HG03108 (cell line): ENCODE data around the gene CPT1B.

Experiments
- ATAC-seq: cut with Tn5 transposase; IDR thresholded peaks from one replicate; pipeline ENCODE4 v1.9.1; 2021; ENCODE audit warnings: moderate library complexity; ENCODE audit not compliant: unreplicated experiment

The CPT1B gene

DNA sequence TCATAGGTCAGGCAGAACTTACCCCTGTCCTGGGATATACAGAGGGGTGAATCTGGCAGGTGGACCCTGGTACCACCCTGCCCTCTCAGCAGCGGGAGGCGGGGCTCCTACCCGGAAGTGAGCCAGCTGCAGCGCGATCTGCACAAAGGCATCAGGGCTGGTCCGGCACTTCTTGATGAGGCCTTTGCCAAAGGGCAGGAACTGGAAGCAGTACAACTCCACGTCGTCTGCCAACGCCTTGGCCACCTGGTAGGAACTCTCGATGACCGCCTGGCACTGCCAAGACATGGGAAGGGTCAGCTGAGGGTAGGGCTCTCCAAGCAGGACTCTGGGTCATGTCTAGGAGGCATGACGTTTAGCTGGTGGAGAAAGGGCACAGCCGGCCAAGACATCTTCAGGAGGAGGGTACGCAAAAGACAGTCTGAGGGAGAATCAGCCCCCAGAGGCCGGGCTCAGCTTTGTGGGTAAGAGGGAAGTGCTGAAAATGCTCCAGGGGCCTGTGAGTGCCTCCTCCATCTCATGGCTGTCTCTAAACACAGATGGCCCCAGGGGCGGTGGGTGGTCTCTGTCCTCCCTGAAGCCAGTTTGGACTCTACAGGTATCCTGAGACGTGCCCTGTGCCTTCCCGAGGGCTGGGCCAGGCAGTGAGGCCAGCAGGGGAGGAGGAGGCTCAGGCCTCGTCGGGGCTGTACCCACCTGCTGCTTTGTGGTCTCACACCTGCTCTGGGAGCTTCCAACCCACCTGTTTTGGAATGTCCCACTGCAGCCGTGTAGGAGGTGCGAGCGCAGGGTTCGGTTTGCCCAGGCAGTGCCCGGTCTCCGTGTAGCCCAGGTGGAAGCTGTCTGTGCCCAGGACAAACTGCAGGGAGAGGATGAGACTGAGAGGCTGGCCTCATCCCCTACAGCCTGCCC, 6.7 kb downstream of the CPT1B start:
- no peak for ATAC-seq

DNA sequence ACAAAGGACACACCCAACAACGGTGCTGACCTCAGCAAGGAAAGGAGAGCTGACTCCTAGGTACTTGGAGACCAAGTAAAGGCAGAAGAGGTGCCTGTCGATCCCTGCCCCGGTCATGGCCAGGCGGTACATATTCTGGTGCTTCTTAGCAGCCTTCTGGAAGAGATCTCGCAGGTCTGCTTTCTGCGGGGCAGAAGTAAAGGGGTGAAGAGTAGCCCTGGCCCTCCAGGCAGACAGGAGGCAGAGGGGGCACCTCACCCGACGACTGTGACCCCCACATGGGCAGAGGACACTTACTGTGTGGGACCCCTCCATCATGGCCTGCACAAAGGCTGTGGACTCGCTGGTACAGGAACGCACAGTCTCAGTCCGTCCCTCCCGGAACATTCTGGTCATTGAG, 7.4 kb downstream of the CPT1B start:
- no peak for ATAC-seq

DNA sequence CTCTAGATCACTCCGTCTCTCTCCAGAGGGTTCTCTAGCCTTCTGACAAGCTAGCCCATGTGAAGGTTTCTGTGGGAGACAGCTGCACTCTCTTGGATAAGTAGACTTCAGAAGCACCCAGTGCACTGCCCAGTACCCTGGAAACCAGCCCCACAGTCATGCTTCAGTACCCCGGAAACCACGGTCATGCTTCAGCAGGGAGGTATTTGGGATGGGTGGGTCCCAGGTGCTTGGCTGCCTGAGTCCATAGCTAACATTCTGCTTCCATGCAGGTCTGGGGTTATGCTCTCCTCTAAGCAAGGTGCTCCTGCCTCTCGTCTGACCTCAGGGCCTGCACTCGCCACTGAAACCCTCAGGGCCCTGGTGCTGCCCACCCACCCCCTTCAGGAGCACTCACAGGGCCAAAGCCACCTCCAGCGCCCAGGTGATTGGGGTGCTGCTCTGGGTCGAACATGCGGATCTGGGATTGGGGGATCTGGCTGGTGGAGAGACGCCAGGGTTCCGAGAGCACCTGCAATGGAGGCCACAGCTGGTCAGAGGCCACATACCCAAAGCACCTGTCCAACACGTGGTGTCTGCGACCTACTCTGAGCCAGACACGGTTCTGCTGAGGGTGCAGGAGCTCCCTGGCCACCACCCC, 8.2 kb downstream of the CPT1B start:
- no peak for ATAC-seq

DNA sequence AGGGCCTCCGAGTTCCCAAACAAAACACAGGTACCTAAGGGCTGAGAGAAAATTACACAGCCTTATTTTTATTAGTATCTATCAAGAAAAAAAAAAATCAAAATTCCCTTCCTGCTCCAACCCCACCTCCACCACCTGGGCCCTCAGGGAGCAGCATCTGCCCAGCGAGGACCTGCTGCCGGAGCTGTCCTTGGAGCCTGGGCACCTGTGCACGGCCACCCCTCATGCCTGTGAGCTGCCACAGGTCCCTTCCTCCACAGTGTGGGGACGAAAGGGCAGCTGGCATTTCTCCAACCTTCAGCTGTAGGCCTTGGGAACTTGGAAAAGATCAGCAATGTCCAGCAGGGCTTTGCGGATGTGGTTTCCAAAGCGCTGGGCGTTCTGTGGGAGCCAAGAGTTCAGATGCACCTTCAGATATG, 9.2 kb downstream of the CPT1B start:
- no peak for ATAC-seq

DNA sequence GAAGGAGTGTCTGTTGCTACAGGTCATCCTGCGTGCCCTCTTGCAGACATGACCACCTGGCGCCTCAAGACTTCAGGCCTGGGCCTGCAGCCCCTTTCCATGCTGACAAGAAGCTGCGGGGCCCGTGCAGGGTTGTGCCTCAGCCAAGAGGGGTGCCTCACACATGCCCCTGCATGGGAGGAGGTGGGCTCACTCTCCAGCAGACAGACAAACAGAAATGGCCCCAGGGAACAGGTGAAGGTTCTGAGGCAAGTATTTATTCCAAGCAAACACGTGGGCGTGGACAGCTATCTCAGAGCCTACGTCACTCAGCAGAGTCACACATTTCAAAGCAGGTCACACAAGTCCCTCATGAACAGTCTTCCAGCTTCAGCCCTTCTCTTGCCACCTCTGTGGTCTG, 9.6 kb downstream of the CPT1B start:
- no peak for ATAC-seq

DNA sequence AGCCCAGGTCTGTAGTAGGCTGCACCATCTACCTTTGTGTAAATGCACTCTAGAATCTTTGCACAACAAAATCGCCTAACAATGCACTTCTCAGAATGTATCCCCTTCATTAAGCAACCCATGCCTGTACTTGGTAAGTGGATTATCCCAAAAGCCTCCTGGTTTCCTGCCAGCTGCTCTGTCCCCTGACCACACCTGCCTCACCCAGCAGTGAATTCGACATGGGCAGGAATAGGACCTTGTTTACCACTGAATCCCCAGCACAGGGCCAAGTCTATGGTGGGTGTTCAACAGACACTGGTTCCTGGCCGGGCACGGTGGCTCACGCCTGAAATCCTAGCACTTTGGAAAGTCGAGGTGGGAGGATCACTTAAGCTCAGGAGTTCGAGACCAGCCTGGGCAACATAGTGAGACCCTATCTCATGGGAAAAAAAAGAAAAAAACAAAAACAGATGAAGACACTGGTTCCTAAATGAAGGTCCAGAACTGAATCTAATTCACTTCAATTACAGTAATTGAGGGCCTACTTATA, 10.4 kb downstream of the CPT1B start:
- no peak for ATAC-seq

DNA sequence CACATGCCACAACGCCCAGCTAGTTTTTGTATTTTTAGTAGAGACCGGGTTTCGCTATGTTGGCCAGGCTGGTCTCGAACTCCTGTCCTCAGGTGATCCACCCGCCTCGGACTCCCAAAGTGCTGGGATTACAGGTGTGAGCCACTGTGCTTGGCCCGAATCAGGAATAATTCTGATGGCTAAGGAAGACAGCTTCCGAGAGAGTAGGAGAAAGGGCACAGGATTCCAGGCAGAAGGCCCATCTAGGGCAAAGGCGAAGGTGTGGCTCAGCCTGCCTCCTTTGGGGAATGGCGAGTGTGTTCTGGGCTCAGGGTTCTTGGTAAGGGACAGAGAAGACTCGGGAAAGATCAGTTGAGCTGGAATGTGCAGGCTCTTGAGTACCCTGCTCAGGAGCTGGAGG, 13.9 kb downstream of the CPT1B start:
- ATAC-seq: no peak

DNA sequence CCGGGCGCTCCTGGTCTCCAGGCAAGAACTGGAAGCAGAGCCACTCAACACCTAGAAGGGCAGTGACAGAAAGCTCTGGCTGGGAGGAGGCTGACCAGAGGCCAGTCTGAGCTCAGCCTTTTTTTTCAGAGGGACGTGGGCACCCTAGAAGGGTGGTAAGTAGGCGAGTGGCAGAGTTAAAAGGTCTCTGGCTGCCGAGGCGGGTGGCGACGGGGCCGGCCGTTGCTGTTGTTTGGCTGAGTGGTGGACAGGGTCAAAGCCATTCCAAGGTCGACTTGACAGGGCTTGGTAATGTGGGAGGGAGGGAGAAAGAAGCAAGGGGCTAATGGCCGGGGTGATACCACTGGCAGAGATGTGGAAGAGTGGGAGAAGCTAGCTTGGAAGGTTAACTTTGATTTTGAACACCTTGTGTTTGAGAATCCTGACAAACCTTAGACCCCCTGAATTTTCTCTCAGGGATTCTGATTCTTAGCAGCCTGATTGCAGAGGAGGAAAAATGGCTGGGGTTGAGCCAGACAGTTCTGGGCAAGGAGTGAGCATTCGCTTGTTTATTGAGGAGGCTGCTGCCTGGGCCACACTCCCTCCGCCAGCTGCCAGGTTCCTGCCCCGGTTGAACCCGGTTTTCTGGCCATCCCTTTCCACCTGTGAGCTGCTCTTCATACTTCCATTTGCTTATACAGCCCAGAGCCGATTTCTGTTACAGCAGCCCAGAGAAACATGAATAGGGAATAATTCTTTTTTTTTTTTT, 14.6 kb downstream of the CPT1B start:
- ATAC-seq: no peak

DNA sequence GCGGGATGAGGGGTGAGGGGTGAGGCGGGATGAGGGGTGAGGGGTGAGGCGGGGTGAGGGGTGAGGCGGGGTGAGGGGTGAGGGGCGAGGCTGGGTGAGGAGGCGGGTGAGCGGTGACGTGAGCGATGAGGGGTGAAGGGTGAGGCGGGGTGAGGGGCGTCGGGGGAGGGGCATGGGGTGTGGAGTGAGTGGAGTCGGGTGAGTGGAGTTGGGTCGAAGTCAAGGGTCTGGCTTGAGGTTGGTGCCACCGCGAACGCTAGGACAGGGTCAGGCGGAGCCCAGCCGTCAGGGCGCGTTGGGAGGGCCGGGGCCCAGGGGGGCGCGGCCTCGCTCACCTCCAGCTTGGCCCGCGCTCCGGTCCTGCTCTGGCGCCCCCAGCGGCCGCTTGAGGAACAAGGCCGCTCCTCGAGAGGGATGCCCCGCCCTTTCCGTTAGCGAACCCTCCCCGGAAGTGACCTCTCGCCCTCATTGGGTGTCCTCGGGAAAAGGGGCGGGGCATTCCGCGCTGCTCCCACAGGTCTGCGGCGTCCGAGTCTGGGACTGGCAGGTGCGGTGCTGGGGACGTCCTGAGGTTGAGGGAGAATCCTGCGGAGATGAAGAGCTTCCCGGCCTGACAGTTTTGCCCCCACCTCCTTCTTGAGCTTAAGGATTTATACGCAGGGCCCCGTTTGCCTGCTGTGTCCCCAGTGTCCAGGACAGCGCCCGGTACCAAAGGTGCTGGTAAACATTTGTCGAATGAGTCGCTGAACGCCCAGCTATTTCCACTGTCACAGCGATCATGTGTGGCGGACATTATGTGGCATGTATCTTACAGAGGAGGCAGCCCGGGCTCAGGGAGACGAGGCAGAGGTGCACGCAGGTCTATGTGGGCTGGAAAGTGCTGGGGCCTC, 15.5 kb downstream of the CPT1B start, which contains the start of gene SYCE3:
Gene SYCE3 (minus strand): TSS at position 397 of the 890 bp plus-strand sequence. CDS start 6,514 bp downstream, outside the sequence.
- ATAC-seq: peak; percentile 94

DNA sequence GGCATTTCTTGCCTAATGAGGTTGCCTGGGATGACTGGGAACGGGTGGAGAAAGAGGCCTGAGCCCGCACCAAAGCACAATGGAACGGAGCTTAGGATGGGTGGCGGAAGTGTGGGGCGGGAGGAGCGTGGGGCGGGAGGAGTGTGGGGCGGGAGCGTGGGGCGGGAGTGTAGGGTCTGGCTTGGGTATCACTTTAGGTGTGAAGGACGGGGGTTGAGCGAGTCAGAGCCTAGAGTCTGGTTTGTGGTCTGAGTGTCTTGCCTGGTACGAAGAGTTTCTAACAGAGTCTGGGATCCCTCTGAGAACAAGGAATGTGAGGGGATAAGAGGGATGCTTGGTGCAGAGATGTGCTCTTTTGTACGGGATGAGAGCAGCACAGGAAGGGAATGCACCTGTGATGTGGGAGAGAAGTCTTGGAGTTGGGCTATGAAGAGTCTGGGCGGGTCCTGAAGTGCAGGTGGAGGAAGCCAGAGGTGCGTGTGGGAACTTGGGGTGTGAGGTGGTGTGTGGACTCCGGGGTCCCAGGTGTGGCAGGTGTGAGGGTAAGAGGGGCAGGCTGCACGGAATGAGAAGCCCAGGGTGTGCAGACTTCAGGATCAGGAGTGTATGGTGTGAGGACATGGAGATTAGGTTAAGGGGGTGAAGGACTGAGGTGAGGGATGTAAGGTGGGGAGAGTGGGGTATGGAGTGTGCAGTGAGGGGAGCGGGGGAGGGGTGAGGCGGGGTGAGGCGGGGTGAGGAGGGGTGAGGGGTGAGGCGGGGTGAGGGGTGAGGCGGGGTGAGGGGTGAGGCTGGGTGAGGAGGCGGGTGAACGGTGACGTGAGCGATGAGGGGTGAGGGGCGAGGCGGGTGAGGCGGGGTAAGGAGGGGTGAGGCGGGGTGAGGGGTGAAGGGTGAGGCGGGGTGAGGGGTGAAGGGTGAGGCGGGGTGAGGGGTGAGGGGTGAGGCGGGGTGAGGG, 16.5 kb downstream of the CPT1B start:
- ATAC-seq: no peak

DNA sequence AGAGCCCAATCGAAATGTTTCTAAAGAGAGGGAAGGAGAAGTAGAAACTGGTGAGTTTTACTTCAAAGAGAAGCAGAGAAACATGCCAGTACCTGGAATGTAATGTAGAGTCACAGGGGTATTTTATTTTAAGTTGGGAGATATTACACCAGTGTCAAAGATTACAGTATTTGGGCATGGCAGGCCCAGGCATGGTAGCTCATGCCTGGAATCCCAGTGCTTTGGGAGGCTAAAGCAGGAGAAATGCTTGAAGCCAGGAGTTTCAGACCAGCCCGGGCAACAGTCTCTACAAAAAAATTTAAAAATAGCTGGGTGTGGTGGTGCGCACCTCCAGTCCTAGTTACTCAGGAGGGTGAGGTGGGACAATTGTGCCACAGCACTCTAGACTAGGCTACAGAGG, 18.2 kb downstream of the CPT1B start:
- ATAC-seq: no peak

DNA sequence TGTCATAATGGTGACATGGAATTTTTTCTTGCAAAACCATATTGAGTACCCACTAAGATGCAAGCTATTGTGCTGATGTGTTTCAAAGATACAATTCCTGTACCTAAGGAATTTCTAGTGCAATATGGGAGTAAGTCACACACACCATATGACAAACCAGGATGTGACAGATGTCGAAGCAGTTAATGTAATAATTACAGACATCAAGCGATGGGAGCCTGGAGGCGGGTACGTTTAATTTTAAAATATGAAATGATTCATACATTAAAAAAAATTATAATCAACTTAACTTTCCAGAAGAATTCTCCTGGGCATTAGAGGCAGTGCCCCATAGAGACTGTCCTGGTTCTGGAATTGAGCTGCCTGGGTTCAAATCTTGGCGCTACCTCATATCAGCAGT, 21.5 kb downstream of the CPT1B start:
- ATAC-seq: no peak

DNA sequence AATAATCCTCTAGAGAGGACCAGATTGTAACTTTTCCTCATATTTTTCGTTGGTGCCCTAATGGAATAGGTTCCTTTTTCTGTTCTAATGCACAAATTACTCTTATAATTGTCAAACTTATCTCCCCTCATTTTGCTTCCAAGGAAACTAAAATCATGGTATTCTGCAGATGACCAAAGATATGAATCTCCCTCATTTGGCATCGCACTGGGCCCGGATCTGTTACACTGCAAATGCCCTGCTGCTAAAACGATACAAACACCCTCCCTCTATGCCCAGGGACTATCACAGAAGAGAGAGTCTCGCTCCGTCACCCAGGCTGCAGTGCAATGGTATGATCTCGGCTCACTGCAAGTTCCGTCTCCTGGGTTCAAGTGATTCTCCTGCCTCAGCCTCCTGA, 24.9 kb downstream of the CPT1B start:
- no peak for ATAC-seq

DNA sequence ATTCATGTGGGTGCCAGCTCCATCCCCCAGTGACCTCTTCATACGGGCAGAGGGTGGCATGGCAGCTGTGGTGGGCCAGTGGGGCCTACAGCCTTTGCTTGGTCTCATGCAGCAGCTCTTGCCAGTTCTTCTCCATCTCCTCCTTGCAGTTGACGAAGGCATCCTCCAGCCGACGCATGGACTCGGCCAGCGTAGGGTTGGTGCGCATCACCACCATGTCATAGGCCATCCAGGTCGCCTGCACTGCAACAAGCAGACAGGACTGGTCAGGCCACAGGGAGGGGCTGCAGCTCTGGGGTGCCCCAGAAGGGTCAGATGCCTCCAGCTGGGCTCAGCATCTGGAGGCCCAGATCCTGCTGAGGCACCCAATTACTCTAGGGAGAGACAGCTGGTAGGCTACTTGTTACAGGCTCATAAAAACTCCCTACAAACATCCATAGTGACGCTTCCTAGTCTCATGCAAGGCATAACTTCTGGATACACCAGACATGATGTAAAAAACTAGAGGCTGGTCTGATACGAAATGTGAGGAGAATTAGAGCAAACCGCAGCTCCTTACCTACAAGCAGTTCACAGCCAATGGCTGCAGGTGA, 27.0 kb downstream of the CPT1B start:
- ATAC-seq: no peak

DNA sequence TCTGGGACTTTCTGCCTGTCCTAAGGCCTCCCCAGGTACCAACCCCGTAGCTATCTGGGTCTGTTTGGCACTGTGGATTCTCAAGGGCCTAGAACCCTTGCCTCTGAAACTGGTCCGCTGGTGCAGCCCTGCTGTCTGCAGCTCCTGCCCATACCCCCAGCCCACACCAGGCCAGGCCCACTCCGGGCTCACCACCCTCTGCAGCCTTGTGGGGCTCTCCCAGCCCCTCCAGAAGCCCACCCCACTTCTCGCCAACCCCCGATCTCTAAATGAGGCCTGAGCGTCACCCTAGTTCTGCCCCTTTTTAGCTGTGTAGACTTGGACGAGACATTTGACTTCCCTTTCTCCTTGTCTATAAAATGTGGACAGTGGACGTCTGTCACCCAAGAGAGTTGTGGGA, 27.8 kb downstream of the CPT1B start:
- no peak for ATAC-seq

DNA sequence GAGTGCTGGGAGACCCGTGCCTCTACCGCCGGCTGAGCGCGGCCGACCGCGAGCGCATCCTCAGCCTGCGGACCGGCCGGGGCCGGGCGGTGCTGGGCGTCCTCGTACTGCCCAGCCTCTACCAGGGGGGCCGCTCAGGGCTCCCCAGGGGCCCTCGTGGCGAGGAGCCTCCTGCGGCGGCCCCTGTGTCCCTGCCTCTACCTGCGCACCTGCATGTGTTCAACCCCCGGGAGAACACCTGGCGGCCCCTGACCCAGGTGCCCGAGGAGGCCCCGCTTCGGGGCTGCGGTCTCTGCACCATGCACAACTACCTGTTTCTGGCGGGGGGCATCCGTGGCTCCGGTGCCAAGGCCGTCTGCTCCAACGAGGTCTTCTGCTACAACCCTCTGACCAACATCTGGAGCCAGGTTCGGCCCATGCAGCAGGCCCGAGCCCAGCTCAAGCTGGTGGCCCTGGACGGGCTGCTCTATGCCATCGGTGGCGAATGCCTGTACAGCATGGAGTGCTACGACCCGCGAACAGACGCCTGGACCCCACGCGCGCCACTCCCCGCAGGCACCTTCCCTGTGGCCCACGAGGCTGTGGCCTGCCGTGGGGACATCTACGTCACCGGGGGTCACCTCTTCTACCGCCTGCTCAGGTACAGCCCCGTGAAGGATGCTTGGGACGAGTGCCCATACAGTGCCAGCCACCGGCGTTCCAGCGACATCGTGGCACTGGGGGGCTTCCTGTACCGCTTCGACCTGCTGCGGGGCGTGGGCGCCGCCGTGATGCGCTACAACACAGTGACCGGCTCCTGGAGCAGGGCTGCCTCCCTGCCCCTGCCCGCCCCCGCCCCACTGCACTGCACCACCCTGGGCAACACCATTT, 29.1 kb downstream of the CPT1B start:
- ATAC-seq: no peak

DNA sequence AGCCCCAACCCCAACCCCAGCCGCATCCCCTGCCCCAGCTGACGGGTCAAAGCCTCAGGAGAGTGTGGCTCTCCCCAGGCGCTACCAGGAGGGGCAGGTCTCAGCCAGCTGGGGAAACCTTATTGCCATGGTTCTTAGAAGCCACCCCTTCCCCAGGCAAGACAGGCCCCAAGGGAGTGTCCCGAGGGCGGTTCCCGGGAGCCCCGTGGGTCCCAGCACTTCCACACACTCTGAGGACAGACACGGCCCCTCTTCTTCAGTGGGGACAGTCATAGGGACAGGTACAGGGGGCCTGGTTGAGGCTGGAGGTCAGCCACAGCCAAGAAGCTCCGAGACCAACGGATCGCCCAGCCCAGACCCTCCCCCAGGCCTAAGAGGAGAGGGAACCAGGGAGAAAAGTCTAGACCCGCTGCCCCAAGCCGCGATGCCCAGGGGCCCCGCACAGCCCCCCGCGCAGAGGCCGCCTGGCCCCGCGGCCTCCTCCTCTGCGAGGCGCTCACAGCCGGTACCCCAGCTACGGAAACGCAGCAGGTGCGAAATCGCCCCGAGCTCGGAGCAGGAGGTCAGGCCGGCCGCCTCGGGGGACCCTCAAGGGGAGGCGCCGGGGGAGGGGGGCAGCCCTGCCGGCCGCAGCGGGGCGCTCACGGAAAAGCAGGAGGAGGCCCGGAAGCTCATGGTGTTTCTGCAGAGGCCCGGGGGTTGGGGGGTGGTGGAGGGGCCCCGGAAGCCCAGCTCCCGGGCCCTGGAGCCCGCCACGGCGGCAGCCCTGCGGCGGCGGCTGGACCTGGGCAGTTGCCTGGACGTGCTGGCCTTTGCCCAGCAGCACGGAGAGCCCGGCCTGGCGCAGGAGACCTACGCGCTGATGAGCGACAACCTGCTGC, 29.9 kb downstream of the CPT1B start:
- no peak for ATAC-seq
